Neural progenitor cell (in vitro differentiated cells): Measurements from ENCODE around the gene SREBF1.

Experiments
- EZH2 ChIP-seq: fragments of 200-600 bp; sonication (generic); IDR thresholded peaks from 2 replicates; pipeline ENCODE4 v1.6.1; 2017; ENCODE audit warnings: antibody characterized with exemption, mild to moderate bottlenecking, moderate library complexity
- TF ChIP-seq, protein P1 (sequence below): fragments of 200-600 bp; sonication (generic); IDR thresholded peaks from 2 replicates; pipeline ENCODE4 v1.5.1; 2017; ENCODE audit warnings: antibody characterized with exemption, mild to moderate bottlenecking

GRCh38 chr17:17796787-17797061 lies 40.1 kb downstream of the SREBF1 start:
- TF ChIP-seq, protein P1, sequence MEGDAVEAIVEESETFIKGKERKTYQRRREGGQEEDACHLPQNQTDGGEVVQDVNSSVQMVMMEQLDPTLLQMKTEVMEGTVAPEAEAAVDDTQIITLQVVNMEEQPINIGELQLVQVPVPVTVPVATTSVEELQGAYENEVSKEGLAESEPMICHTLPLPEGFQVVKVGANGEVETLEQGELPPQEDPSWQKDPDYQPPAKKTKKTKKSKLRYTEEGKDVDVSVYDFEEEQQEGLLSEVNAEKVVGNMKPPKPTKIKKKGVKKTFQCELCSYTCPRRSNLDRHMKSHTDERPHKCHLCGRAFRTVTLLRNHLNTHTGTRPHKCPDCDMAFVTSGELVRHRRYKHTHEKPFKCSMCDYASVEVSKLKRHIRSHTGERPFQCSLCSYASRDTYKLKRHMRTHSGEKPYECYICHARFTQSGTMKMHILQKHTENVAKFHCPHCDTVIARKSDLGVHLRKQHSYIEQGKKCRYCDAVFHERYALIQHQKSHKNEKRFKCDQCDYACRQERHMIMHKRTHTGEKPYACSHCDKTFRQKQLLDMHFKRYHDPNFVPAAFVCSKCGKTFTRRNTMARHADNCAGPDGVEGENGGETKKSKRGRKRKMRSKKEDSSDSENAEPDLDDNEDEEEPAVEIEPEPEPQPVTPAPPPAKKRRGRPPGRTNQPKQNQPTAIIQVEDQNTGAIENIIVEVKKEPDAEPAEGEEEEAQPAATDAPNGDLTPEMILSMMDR = no peak
- TF ChIP-seq EZH2 = no peak
